Activated CD4-positive, alpha-beta T cell treated with anti-CD3 and anti-CD28 coated beads for 36 hours (primary cell): ENCODE data around the gene ZNF219. TPM values are rescaled to one million over a fixed set of nuclear protein-coding genes. Genes with fewer than 3 reads are reported as not detected.
A peak's percentile ranks its signal among the peaks of the same experiment; 100 is the strongest.

ENCODE experiments used
- ATAC-seq: fragments of 200-7000 bp; cut with Tn5 transposase; one replicate; pipeline ENCODE4 v1.10.0; 2021; ENCODE audit warnings: mild to moderate bottlenecking, moderate library complexity
- CTCF ChIA-PET: fragments of 350-600 bp; sonication (Branson Sonifier 250); formaldehyde crosslinking; loops from one replicate; lab custom pipeline; 2021; ENCODE audit warnings: antibody characterized with exemption; lab: Charles Lee
- POLR2A ChIA-PET: fragments of 350-600 bp; sonication (Branson Sonifier 250); formaldehyde crosslinking; loops from one replicate; lab custom pipeline; 2021; ENCODE audit warnings: antibody characterized with exemption, inconsistent platforms; lab: Charles Lee
- DNase-seq: peaks from one replicate; pipeline ENCODE4 v3.0.0-alpha.2; 2020
- H3K27ac Mint-ChIP-seq: one replicate; pipeline ENCODE4 v1.8.0; 2021; ENCODE audit warnings: mixed read lengths
- H3K27me3 Mint-ChIP-seq: one replicate; pipeline ENCODE4 v1.8.0; 2021; ENCODE audit warnings: mixed read lengths
- H3K36me3 Mint-ChIP-seq: one replicate; pipeline ENCODE4 v1.8.0; 2021; ENCODE audit warnings: low read depth, mixed read lengths
- H3K4me1 Mint-ChIP-seq: one replicate; pipeline ENCODE4 v1.8.0; 2021; ENCODE audit warnings: mixed read lengths
- H3K4me3 Mint-ChIP-seq: one replicate; pipeline ENCODE4 v1.8.0; 2021; ENCODE audit warnings: mild to moderate bottlenecking, moderate library complexity, mixed read lengths
- H3K9me3 Mint-ChIP-seq: one replicate; pipeline ENCODE4 v1.8.0; 2021; ENCODE audit warnings: low read depth, mixed read lengths
- intact Hi-C, 2 experiments: fragments of 100-400 bp; cut with DNase I in 1 of 2; cut with micrococcal nuclease in 1 of 2; formaldehyde crosslinking; loops; one replicate each; pipeline versions ENCODE4 v1.14.2 to v1.15.1; 2022 to 2024; cut with DNase I, micrococcal nuclease
- total RNA-seq, 2 experiments: library from RNA; stranded (reverse); gene quantifications; one replicate each; pipeline ENCODE4 v1.2.3, GENCODE V29; 2021

ZNF219 gene
- total RNA-seq, 2 experiments from 2014 or later = 9.6 to 10.8 TPM

DNA sequence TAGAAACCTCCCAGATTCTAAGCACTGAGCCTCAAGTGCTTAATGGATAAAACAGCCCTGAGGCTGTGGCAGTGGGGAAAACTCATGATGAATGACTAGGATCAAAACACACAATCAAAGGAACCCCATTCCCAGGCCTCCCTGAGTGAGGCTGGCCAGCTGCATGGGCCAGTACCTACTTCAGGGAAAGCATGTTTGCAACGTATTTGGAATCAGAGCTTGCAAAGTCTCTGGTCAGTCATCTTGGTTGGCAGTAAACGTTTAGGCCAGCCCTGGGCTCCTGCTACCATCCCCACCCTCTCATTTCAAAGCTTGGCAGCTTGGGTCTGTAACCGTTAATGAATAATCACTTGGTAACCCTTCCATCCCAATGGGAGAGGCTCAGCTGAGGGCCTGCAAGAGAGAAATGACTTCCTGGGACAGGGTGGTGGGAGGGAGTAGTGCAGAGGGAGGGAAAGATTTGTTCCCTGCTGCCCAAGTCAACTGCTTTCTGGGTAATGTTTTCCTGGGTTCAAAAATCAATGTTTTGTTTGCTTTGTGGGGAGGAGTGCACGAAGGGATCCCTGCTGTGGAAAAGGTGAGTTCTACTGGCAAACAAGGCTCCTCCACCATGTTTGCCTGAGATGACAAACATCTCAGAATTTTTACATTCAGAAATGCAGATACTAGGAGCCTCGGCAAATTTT is 42.9 kb downstream of the ZNF219 start:
- peaks cover 7% of the 10 kb centered on the region for H3K27me3 Mint-ChIP-seq
- intact Hi-C loops = no loop called here
- ATAC-seq (no peak), DNase-seq (no peak)
- H3K4me3 Mint-ChIP-seq = no peak overlapping the region
- H3K36me3 Mint-ChIP-seq = no peaks in the 10 kb centered on the region
- H3K9me3 Mint-ChIP-seq = no peaks in the 10 kb centered on the region
- no peak overlapping the region for H3K27ac Mint-ChIP-seq
- ChIA-PET POLR2A (no interaction called here), CTCF (no interaction called here)
- peaks cover 2% of the 10 kb centered on the region for H3K4me1 Mint-ChIP-seq

- Mint-ChIP-seq H3K27me3 (peaks cover under 1% of the 10 kb centered on the region), H3K9me3 (no peaks in the 10 kb centered on the region), H3K4me3 (no peak overlapping the region), H3K4me1 (peaks cover 2% of the 10 kb centered on the region), H3K27ac (no peak overlapping the region), H3K36me3 (no peaks in the 10 kb centered on the region)
- ATAC-seq (no peak), DNase-seq (no peak)
- CTCF ChIA-PET = no interaction called here
- intact Hi-C loops = no loop called here
- POLR2A ChIA-PET = no interaction called here
These were observed 43.7 kb downstream of the ZNF219 start for GRCh38 chr14:21054768-21055145.

DNA sequence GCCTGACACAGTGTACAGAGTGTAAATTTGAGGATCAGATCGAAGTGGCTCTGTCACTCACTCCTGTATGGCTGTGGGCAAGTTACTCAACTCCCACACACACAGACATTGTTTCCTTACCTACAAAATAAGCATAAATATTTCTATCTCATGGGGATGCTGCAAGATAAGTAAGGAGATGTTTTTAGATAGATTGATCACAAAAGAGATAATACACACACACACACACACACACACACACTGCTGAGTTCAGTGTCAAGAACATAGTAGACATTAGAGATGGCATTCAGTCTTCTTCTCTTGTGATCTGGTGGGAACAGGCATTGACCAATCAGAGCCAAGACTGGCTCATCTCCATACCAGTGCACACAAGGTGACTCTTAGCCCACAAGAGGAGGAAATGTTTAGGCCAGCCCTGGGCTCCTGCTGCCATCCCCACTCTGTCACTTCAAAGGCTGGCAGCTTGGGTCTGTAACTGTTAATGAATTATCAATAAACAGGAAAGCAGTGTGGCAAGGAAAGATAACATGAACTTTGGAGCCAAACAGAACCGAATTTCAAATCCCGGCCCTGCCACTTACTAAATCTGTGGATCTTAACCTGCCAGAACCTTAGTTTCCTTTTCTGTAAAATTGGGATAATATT is 44.2 kb downstream of the ZNF219 start:
- DNase-seq = no peak
- H3K4me1 Mint-ChIP-seq = peaks cover 2% of the 10 kb centered on the region
- H3K9me3 Mint-ChIP-seq = no peaks in the 10 kb centered on the region
- H3K27ac Mint-ChIP-seq = no peak overlapping the region
- intact Hi-C loops = no loop called here
- peak; percentile 87 for ATAC-seq
- H3K4me3 Mint-ChIP-seq = no peak overlapping the region
- H3K27me3 Mint-ChIP-seq = no peaks in the 10 kb centered on the region
- H3K36me3 Mint-ChIP-seq = no peaks in the 10 kb centered on the region
- CTCF ChIA-PET = interaction anchor here (0.7 to 1.0 kb wide), 3 partner anchors 21 to 43 kb away, joined by 3 to 4 read pairs (median 3); no protein-coding TSS in a partner anchor
- POLR2A ChIA-PET = no interaction called here

DNA sequence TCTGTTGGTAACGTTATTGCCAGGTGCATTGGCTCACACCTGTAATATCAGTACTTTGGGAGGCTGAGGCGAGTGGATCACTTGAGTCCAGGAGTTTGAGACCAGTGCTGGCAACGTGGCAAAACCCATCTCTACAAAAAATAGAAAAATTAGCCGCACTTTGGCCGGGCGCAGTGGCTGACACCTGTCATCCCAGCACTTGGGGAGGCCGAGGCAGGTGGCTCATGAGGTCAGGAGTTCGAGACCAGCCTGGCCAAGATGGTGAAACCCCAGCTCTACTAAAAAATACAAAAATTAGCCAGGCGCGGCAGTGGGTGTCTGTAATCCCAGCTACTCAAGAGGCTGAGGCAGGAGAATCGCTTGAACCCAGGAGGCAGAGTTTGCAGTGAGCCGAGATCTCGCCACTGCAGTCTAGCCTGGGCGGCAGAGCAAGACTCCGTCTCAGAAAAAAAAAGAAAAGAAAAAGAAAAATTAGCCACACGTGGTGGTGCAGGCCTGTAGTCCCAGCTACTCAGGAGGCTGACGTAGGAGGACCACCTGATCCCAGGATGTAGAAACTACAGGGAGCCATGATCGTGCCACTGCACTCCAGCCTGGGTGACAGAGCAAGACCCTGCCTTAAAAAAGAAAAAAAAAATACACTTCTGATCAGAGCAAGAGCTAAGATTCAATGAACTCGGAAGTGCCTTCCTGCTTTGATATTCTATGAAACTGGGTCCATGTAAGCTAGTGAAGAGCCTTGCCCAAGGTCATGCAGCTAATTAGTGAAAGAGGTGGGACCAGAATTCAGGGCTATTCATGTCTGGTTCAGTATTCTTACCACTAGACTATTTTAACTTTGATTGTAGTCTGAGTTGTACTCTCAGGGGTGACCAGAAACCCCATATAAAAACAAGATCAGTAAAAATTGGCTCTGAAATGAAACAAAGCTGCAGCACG is 45.0 kb downstream of the ZNF219 start:
- no peak overlapping the region for H3K27ac Mint-ChIP-seq
- H3K9me3 Mint-ChIP-seq = no peaks in the 10 kb centered on the region
- peaks cover 2% of the 10 kb centered on the region for H3K27me3 Mint-ChIP-seq
- no peaks in the 10 kb centered on the region for H3K36me3 Mint-ChIP-seq
- no peak overlapping the region for H3K4me3 Mint-ChIP-seq
- DNase-seq = no peak
- ChIA-PET CTCF (interaction anchor here (0.7 to 1.0 kb wide), 4 partner anchors 11 to 42 kb away, joined by 3 to 4 read pairs (median 3); no protein-coding TSS in a partner anchor), POLR2A (no interaction called here)
- H3K4me1 Mint-ChIP-seq = peaks cover 2% of the 10 kb centered on the region
- ATAC-seq = no peak
- intact Hi-C loops = no loop called here

DNA sequence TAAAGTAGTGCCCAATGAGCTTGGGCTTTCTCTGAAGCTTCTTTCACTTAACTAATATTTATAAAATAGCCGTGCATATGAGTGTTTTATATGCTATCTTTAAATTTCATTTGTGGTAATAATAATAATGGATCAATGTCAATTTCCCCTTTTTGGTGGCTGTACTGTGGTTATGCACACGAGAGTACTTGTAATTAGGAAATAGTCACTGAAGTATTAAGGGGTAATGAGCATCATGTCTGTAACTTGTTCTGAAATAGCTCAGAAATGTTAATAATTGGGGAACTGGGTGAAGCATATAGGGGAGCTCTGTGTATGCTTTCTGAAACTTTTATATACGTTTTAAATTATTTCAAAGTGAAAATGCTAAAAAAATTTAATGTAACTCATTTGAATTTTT is 47.9 kb downstream of the ZNF219 start:
- POLR2A ChIA-PET = no interaction called here
- Mint-ChIP-seq H3K9me3 (no peaks in the 10 kb centered on the region), H3K27me3 (peaks cover 3% of the 10 kb centered on the region), H3K36me3 (no peaks in the 10 kb centered on the region), H3K27ac (no peak overlapping the region), H3K4me1 (peaks cover 2% of the 10 kb centered on the region), H3K4me3 (no peak overlapping the region)
- ATAC-seq (no peak), DNase-seq (no peak)
- intact Hi-C loops = no loop called here
- CTCF ChIA-PET = interaction anchor here (1.2 to 3.1 kb wide), 3 partner anchors 11 to 41 kb away, joined by 4 to 16 read pairs (median 12); no protein-coding TSS in a partner anchor

- CTCF ChIA-PET = interaction anchor here (3.1 to 3.9 kb wide), 2 partner anchors 9 to 34 kb away, joined by 16 to 19 read pairs; no protein-coding TSS in a partner anchor
- Mint-ChIP-seq H3K27me3 (peaks cover 3% of the 10 kb centered on the region), H3K36me3 (no peaks in the 10 kb centered on the region), H3K4me1 (peaks cover 6% of the 10 kb centered on the region), H3K9me3 (no peaks in the 10 kb centered on the region), H3K27ac (no peak overlapping the region), H3K4me3 (no peak overlapping the region)
- POLR2A ChIA-PET = no interaction called here
- DNase-seq (no peak), ATAC-seq (no peak)
- intact Hi-C loops = no loop called here
These were observed 49.2 kb downstream of the ZNF219 start for GRCh38 chr14:21049271-21049673.

DNA sequence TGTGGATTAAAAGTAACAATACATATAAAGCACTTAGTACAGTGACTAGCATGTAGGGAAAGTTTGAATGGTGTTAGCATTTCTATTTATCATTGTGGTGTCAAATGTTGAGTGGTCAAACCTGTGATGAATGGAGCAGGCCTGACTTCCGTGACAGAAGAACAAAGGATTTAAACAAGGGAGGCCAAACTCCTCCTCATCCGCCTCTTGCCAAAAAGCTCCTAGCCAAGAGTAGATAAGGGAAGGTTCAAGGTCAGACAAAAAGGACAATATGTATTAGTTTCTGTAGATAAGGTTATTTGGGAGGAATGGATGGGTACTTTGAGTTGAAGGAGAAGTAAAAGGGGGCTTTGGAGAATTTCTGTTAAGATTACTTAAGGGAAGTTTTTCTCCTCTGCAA is 49.8 kb downstream of the ZNF219 start:
- ChIA-PET POLR2A (no interaction called here), CTCF (interaction anchor here (3.1 to 3.9 kb wide), 2 partner anchors 9 to 34 kb away, joined by 16 to 19 read pairs; no protein-coding TSS in a partner anchor)
- intact Hi-C loops = no loop called here
- ATAC-seq (no peak), DNase-seq (no peak)
- Mint-ChIP-seq H3K9me3 (no peaks in the 10 kb centered on the region), H3K27me3 (peaks cover 3% of the 10 kb centered on the region), H3K27ac (no peak overlapping the region), H3K36me3 (no peaks in the 10 kb centered on the region), H3K4me3 (no peak overlapping the region), H3K4me1 (peaks cover 6% of the 10 kb centered on the region)

GRCh38 chr14:21047378-21047781 is 51.1 kb downstream of the ZNF219 start:
- Mint-ChIP-seq H3K27ac (no peak overlapping the region), H3K36me3 (no peaks in the 10 kb centered on the region), H3K4me1 (peaks cover 6% of the 10 kb centered on the region), H3K9me3 (no peaks in the 10 kb centered on the region), H3K4me3 (no peak overlapping the region), H3K27me3 (peaks cover 6% of the 10 kb centered on the region)
- intact Hi-C loops = no loop called here
- ChIA-PET POLR2A (no interaction called here), CTCF (interaction anchor here (0.6 to 3.9 kb wide), 10 partner anchors 13 to 189 kb away, joined by 3 to 19 read pairs (median 4); partner anchors contain the start of gene RNASE13)
- DNase-seq = no peak
- no peak for ATAC-seq

DNA sequence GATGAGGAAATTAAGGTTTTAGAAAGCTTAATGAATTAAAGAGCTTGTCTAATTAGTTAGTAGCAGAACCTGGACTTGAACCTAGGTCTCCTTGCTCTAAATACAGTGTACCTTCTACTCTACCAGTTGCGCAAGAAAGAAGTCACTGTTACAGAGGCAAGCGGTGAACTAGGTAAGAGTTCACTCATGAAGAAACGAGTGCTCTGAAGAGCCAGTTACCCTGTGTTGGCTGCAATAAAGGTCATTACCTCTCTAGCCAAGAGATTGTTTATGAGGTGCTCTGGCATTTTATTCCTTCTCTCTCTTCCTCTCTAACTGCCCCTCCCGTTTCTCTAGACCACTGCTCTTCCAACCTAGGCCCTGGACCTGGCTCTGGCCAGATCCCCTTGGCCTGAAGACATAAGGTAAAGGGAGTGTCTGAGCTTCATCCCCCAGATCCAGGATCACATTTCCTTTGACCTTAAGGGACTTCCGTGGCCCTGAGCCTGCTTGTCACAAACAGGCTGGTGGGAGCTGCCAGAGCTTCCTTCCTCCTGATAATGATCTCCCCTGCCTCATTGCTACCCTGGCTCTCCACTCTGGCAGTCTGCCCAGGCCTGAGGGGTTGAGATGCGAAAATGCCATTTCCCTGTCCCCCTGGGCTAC is 54.4 kb downstream of the ZNF219 start:
- CTCF ChIA-PET = interaction anchor here (0.6 to 3.0 kb wide), 7 partner anchors 11 to 149 kb away, joined by 3 to 24 read pairs (median 4); no protein-coding TSS in a partner anchor
- Mint-ChIP-seq H3K4me3 (no peak overlapping the region), H3K27ac (no peak overlapping the region)

GRCh38 chr14:21043387-21043973 is 55.0 kb downstream of the ZNF219 start:
- Mint-ChIP-seq H3K4me3 (no peak overlapping the region), H3K9me3 (no peaks in the 10 kb centered on the region), H3K4me1 (peaks cover 6% of the 10 kb centered on the region), H3K27ac (no peak overlapping the region), H3K27me3 (peaks cover 6% of the 10 kb centered on the region), H3K36me3 (no peaks in the 10 kb centered on the region)
- DNase-seq (no peak), ATAC-seq (no peak)
- ChIA-PET POLR2A (no interaction called here), CTCF (interaction anchor here (0.6 to 3.0 kb wide), 8 partner anchors 10 to 149 kb away, joined by 3 to 24 read pairs (median 4); no protein-coding TSS in a partner anchor)
- intact Hi-C loops = no loop called here

More for the DNA sequence above, 54.4 kb downstream of the ZNF219 start:
- POLR2A ChIA-PET = no interaction called here
- Mint-ChIP-seq H3K9me3 (no peaks in the 10 kb centered on the region), H3K4me1 (peaks cover 6% of the 10 kb centered on the region), H3K36me3 (no peaks in the 10 kb centered on the region), H3K27me3 (peaks cover 8% of the 10 kb centered on the region)
- ATAC-seq = no peak
- no peak for DNase-seq
- intact Hi-C loops = no loop called here
